ENCODE measurements around the gene PKD2.

DNA sequence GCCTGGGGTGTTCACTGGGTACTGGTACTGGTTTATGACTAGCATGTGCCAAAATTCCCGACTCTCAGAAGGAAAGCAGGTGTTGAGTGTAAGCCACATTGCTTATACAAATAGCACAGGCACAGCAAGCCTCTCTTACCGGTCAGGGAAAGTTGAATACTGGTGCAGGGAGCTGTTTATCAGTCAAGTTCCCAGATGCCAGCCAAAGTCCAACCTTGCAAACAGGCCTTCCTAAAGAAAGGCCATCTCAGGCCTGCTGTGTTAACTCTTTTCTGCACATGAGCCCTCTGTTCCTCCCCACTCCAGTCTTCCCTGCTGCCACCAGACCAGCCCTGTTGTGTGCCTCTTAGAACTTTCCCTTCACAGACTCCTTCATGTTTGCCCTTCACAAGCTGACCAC lies 34.2 kb downstream of the PKD2 start:
- TF ChIP-seq, protein P1, sequence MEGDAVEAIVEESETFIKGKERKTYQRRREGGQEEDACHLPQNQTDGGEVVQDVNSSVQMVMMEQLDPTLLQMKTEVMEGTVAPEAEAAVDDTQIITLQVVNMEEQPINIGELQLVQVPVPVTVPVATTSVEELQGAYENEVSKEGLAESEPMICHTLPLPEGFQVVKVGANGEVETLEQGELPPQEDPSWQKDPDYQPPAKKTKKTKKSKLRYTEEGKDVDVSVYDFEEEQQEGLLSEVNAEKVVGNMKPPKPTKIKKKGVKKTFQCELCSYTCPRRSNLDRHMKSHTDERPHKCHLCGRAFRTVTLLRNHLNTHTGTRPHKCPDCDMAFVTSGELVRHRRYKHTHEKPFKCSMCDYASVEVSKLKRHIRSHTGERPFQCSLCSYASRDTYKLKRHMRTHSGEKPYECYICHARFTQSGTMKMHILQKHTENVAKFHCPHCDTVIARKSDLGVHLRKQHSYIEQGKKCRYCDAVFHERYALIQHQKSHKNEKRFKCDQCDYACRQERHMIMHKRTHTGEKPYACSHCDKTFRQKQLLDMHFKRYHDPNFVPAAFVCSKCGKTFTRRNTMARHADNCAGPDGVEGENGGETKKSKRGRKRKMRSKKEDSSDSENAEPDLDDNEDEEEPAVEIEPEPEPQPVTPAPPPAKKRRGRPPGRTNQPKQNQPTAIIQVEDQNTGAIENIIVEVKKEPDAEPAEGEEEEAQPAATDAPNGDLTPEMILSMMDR (IDR thresholded peaks at IDR 0.05), result no peak
- TF ChIP-seq EZH2 (IDR thresholded peaks at IDR 0.05), result no peak
- TF ChIP-seq EZH2phosphoT487 (IDR thresholded peaks at IDR 0.05), result no peak

All from neural progenitor cell (in vitro differentiated cells).